Stomach (tissue), 4 donors: ENCODE data around the gene PIM1.

Experiments
- EP300 ChIP-seq: sonication (generic); formaldehyde crosslinking; IDR thresholded peaks from one replicate; pipeline ENCODE4 v1.6.1; 2017; ENCODE audit warnings: antibody characterized with exemption
- POLR2A ChIP-seq, 4 donors: fragments of 450-650 bp; IDR thresholded peaks; one replicate each; pipeline ENCODE4 v1.6.1; 2016; ENCODE audit warnings: antibody characterized with exemption in 4 of 4, control low read depth in 2 of 4, mild to moderate bottlenecking in 1 of 4, moderate library complexity in 1 of 4
- POLR2AphosphoS5 ChIP-seq, 3 donors: sonication (generic); formaldehyde crosslinking; IDR thresholded peaks; one replicate each; pipeline ENCODE4 v1.6.1; 2016; ENCODE audit warnings: antibody characterized with exemption in 3 of 3
- TF ChIP-seq, protein P1 (sequence below), 7 experiments: fragments of 450-650 bp in 4 of 7; fragments of 200-600 bp in 3 of 7; sonication (generic) in 3 of 7; IDR thresholded peaks; one replicate each; pipeline ENCODE4 v1.5.1; 2016 to 2019; ENCODE audit warnings: antibody characterized with exemption in 7 of 7, control low read depth in 2 of 7, mild to moderate bottlenecking in 1 of 7

DNA sequence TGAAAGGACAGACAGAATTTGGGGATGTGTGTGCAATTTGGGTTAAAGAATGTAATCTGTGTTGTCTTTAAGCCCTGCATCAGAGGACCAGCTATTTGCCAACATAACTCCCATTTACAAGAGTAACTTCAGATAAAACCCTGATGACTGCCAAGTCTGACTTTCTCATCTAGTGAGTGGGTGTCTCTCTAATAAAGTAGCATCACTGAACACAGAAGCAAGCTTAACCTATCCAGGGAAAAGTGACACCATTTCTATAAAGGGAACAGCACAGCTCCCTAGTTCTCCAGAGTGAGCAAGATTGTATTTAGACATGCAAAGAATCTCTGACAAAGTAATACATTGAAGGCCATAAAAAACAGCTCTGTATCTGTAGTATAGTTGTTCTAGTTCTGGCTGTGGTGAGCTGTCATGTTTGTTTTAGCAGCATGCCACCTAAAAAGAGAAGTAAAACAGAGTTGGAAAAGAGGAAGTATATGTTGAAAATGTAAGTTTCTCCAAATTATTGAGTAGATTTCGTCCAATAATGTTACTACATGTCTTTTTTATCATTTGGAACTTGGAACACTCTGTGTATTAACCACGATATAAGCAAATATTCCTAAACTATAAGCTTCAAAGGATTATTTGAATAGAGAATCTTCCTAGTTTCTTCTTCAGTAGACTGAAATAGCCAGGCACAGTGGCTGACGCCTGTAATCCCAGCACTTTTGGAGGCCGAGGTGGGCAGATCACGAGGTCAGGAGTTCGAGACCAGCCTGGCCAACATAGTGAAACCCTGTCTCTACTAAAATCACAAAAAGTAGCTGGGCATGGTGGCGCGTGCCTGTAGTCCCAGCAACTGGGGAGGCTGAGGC lies 8.8 kb upstream of the PIM1 start:
- TF ChIP-seq, protein P1, sequence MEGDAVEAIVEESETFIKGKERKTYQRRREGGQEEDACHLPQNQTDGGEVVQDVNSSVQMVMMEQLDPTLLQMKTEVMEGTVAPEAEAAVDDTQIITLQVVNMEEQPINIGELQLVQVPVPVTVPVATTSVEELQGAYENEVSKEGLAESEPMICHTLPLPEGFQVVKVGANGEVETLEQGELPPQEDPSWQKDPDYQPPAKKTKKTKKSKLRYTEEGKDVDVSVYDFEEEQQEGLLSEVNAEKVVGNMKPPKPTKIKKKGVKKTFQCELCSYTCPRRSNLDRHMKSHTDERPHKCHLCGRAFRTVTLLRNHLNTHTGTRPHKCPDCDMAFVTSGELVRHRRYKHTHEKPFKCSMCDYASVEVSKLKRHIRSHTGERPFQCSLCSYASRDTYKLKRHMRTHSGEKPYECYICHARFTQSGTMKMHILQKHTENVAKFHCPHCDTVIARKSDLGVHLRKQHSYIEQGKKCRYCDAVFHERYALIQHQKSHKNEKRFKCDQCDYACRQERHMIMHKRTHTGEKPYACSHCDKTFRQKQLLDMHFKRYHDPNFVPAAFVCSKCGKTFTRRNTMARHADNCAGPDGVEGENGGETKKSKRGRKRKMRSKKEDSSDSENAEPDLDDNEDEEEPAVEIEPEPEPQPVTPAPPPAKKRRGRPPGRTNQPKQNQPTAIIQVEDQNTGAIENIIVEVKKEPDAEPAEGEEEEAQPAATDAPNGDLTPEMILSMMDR (IDR thresholded peaks at IDR 0.05), result no peak
- no peak for TF ChIP-seq EP300
- no peak for TF ChIP-seq POLR2A (IDR thresholded peaks at IDR 0.05)
- no peak for TF ChIP-seq POLR2AphosphoS5 (IDR thresholded peaks at IDR 0.05)
